ENCODE measurements around the gene SLC48A1.

GRCh38 chr12:47779301-47779942 lies 6.4 kb downstream of the SLC48A1 start:
- peak; percentile 96 for TF ChIP-seq CTCF (IDR thresholded peaks at IDR 0.05; ENCODE audit: low read length)
- TF ChIP-seq EZH2 (IDR thresholded peaks at IDR 0.05; ENCODE audit: borderline replicate concordance, low read length): no peak

All from OCI-LY1 (cell line).